8988T (cell line): ENCODE data around the gene VPS54.
"Not testable (repeated sequence)": the region's sequence is repeated elsewhere in the genome, so short reads cannot be mapped to it uniquely, and the experiment has no call there.

Experiments
- DNase-seq: peaks from one replicate; pipeline ENCODE4 v3.0.0; 2011

The VPS54 gene

DNA sequence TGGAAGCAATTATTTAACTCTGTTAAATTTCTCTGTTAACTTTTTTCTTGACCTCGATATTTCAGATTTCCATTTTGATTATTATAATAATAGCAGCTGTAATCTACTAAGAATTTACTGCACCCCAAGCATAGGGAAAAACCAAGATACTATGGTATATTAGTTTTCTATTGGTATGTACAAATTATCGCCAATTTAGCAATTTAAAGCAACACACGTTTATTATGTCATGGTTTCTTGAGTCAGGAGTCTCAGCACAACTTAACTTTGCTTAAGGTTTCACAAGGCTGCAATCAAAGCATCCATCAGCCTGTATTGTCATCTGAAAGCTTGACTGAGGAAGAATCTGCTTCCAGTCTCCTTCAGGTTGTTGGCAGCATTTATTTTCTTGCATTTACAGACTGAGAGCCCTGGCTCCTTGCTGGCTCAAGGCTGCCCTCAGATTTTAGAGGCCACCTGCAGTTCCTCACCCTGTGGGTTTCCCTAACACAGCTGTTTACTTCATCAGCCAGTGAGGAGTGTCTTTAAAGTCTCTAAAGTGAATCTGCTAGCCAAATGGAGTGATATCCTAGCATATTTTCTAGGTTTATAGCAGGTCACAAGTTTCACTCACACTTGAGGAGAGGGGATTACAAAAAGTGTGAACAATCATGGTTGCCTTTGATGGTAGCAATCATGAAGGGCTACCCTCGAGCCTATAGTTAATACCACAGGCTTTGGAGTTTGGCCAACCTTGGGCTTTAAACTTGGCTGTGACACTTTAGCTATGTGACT is 4.4 kb upstream of the VPS54 start:
- no peak for DNase-seq

DNA sequence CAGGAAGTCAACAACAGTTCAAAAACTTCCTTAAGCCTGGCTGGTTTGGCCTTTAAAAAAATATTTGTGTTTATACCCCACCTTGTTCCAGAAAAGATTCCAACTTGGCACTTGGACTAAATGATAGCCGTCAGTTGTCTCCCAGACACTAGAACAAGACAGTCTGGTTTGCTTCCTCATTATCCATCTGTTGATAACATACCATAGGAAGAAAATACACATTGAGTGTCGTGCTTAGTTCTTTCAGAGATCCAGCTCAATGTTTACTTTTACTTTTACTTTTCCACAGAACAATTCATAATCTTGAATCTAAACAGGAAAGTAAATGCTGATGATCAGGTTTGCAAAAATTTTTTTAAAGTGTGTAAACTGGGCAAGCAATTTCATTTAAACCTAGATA is 2.4 kb upstream of the VPS54 start:
- DNase-seq = no peak

DNA sequence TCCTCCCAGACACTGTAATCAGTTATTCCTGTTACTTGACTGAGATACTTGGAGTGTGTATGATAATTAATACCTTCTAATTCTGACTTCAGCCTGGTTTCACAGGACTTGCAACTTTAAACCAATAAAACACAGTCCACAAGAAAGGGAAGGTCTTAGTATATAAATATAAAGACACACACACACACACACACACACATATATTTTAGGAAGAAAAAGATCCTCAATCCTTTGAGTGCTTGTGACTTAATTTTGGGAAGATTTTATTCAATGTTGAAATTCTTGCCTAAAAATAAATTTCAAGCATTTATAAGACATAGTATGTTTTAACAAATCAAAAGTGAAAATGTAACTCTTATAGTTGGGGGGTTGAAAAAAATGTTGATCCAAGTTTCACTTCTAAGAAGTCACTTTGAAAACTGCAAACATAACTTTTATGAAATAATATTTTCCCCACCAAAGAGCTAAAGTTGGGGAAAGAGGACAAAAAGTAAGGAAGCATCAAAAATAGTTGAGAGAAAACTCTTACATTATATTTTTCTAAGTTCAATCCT is 824 bp upstream of the VPS54 start:
- DNase-seq = no peak

DNA sequence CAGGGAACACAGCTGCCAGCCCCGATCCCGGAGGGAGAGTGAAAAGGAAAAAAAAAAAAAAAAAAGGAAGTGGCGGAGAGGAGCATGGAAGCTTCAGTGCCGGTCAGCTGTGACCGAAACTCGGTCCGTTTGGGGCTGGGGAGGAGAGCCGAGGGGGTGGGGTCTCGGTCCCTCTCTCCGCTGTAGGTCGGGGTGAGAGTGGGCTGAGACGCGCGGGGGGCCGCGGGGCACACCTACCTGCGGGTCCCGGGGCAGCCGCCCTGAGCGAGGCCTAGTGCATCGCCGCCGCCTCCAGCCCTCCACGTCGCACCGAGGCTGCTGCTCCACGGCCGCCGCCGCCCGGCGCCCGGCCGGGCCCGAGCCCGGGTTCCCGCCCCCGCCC is 536 bp downstream of the VPS54 start:
- peak; percentile 22 for DNase-seq

- no peak for DNase-seq
These were observed 1.2 kb downstream of the VPS54 start for GRCh38 chr2:64017811-64018700.

- no peak for DNase-seq
These were observed 3.3 kb downstream of the VPS54 start for GRCh38 chr2:64015898-64016297.

- no peak for DNase-seq
These were observed 3.8 kb downstream of the VPS54 start for GRCh38 chr2:64015391-64015790.

- DNase-seq = no peak
These were observed 4.6 kb downstream of the VPS54 start for GRCh38 chr2:64014628-64015027.

GRCh38 chr2:64013053-64013452 is 6.2 kb downstream of the VPS54 start:
- no peak for DNase-seq

DNA sequence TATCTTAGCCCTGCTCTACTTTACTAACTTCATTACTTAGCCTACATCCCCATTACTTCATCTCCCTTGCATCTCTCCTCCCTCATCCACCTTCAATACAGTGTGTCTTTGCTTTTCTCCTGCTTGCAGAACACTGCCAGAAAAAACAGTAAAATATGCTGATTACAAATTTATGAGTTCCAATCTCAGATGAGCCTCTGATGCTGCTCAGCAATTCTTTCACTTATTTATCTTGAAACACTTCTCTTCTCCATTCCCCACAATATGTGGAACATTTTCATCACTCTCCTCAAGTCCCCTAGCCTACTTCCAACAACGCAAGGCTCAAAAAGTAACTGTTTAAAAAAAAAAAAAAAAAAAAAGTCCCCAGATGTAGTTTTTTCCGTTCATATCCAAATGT is 7.1 kb downstream of the VPS54 start:
- no peak for DNase-seq

DNA sequence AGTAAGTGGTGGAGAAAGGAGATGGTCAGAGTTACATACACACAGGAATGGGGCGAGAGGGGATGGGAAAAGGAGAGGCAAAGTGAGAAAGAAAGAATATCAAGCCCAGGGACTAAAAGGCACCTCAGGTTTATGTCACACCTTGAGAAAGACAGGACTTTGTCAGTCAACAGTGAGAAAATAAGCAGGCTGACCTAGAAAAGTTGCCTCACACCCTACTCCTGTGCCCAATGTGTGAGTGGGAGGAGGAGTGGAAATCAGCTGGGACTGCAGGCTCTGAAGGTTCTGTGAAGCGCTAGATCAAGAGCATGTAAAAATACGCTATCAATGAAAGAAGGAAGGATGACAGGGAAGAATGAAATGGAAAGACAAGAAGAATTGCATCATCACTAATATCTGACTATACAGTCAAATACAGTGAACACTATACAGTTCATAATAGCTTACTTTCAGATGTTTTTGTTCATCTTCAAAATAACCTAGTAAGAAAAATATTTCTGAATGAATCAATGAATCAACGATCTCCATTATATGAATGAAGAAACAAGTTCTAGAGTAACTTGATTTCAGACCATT is 10.7 kb downstream of the VPS54 start:
- no peak for DNase-seq

GRCh38 chr2:64007924-64008323 is 11.3 kb downstream of the VPS54 start:
- no peak for DNase-seq

- no peak for DNase-seq
These were observed 13.4 kb downstream of the VPS54 start for GRCh38 chr2:64005707-64006356.

- no peak for DNase-seq
These were observed 16.0 kb downstream of the VPS54 start for GRCh38 chr2:64003239-64003638.

DNA sequence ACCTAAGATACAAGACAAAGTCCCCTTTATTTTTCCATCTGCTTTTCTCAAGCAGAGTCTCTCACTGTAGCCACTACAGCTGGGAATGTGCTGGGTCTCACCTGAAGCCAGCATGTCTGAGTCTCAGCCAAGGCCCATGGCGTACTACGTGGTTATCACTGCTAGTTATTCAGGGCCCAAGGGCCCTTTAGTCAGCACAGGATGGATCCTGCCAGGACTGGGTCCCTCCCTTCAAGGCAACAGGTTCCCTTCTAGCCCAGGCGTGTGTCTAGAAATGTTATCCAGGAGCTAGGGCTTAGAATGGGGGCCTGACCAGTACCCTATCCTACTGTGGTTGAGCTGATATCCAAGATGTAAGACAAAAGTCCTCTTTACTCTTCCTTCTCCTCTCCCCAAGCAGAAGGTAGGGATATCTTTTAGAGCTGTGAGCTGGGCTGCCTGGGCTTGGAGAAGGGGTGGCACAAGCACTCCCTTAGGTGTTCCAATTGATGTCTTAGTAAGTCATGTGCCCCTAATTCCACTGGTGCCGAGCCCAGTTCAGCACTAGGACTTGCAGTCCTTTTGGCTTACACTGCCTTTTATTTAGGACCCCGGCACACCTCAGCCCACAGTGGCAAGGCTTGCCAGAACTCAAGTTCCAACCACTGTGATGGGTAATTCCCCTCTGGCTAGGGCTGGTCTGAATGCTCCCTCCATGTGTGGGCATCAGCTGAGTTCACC is 17.7 kb downstream of the VPS54 start:
- no peak for DNase-seq

GRCh38 chr2:64000630-64001381 is 18.4 kb downstream of the VPS54 start:
- DNase-seq = no peak

GRCh38 chr2:63999049-63999448 is 20.2 kb downstream of the VPS54 start:
- DNase-seq = no peak

GRCh38 chr2:63996582-63997198 is 22.5 kb downstream of the VPS54 start:
- DNase-seq = not testable (repeated sequence)

- DNase-seq = not testable (repeated sequence)
These were observed 24.7 kb downstream of the VPS54 start for GRCh38 chr2:63994329-63995070.

- no peak for DNase-seq
These were observed 25.4 kb downstream of the VPS54 start for GRCh38 chr2:63993871-63994270.
